Hepatocyte (in vitro differentiated cells): ENCODE results near the gene ULK4. TPM values are rescaled to one million over a fixed set of nuclear protein-coding genes. Genes with fewer than 3 reads are reported as not detected.

Source experiments
- DNase-seq: peaks from one replicate; pipeline ENCODE4 v3.0.0-alpha.2; 2016; ENCODE audit warnings: low spot score
- H2AFZ ChIP-seq: fragments of 200-600 bp; sonication (generic); 2 replicates; pipeline ENCODE4 v1.6.0; 2016; ENCODE audit warnings: antibody characterized with exemption, mild to moderate bottlenecking
- H3K27ac ChIP-seq: fragments of 200-600 bp; sonication (generic); 2 replicates; pipeline ENCODE4 v1.5.1; 2016; ENCODE audit warnings: mild to moderate bottlenecking
- H3K27me3 ChIP-seq: fragments of 200-600 bp; sonication (generic); 2 replicates; pipeline ENCODE4 v1.6.1; 2016
- H3K36me3 ChIP-seq: fragments of 200-600 bp; sonication (generic); replicated peaks from 2 replicates; pipeline ENCODE4 v1.5.1; 2016; ENCODE audit warnings: low read depth; ENCODE audit not compliant: insufficient read depth
- H3K4me1 ChIP-seq: fragments of 200-600 bp; sonication (generic); 2 replicates; pipeline ENCODE4 v1.5.1; 2016; ENCODE audit warnings: mild to moderate bottlenecking, moderate library complexity; ENCODE audit not compliant: insufficient read depth
- H3K4me2 ChIP-seq: fragments of 200-600 bp; sonication (generic); 2 replicates; pipeline ENCODE4 v1.6.0; 2016
- H3K4me3 ChIP-seq: fragments of 200-600 bp; sonication (generic); 2 replicates; pipeline ENCODE4 v1.5.1; 2016; ENCODE audit warnings: mild to moderate bottlenecking
- H3K79me2 ChIP-seq: fragments of 200-600 bp; sonication (generic); 2 replicates; pipeline ENCODE4 v1.6.0; 2017; ENCODE audit warnings: mild to moderate bottlenecking
- H3K9me2 ChIP-seq: fragments of 200-600 bp; sonication (generic); replicated peaks from 2 replicates; pipeline ENCODE4 v1.6.0; 2017; ENCODE audit warnings: mild to moderate bottlenecking; ENCODE audit not compliant: insufficient read depth
- H3K9me3 ChIP-seq: fragments of 200-600 bp; sonication (generic); 2 replicates; pipeline ENCODE4 v1.5.1; 2016; ENCODE audit warnings: low read depth, mild to moderate bottlenecking
- H4K20me1 ChIP-seq: fragments of 200-600 bp; sonication (generic); 2 replicates; pipeline ENCODE4 v1.6.0; 2016; ENCODE audit warnings: mild to moderate bottlenecking; ENCODE audit not compliant: insufficient read depth, poor library complexity, severe bottlenecking
- EZH2 ChIP-seq: fragments of 200-600 bp; sonication (generic); IDR thresholded peaks from 2 replicates; pipeline ENCODE4 v1.6.1; 2016; ENCODE audit warnings: antibody characterized with exemption, mild to moderate bottlenecking, borderline replicate concordance
- EZH2phosphoT487 ChIP-seq: fragments of 200-600 bp; sonication (generic); IDR thresholded peaks from one replicate; pipeline ENCODE4 v1.6.1; 2018; ENCODE audit warnings: antibody characterized with exemption, mild to moderate bottlenecking, low read depth, moderate library complexity; ENCODE audit not compliant: unreplicated experiment, severe bottlenecking
- WGBS: methylation state at CpG from one replicate; pipeline ENCODE4 v1.1.6; 2016; ENCODE audit warnings: low lambda C conversion rate; ENCODE audit errors: missing lambda C conversion rate; 5-methylcytosine and 5-hydroxymethylcytosine counted together
- polyA plus RNA-seq: library from polyadenylated mRNA; unstranded; fragments of >200 nt; fragmentation: Nextera tagmentation; extraction: Ambion mirVana; gene quantifications from 2 replicates; pipeline ENCODE4 v1.2.1, GENCODE V29; 2016
- total RNA-seq: library from RNA; depleted of rRNA; stranded (reverse); fragments of >200 nt; gene quantifications from 2 replicates; pipeline ENCODE4 v1.2.3, GENCODE V29; 2014
- TF ChIP-seq, protein P1 (sequence below): fragments of 200-600 bp; sonication (generic); IDR thresholded peaks from 2 replicates; pipeline ENCODE4 v1.5.1; 2016; ENCODE audit warnings: antibody characterized with exemption, mild to moderate bottlenecking; ENCODE audit not compliant: poor library complexity

Gene ULK4
- total and polyA plus RNA-seq, 2 experiments from 2014 or later, result 3.8 to 9.1 TPM

GRCh38 chr3:41317298-41317697 lies 644.6 kb downstream of the ULK4 start:
- Histone ChIP-seq H3K27me3 (no peaks in the 10 kb centered on the region), H3K9me3 (no peaks in the 10 kb centered on the region), H3K4me1 (peaks cover 9% of the 10 kb centered on the region), H3K4me3 (no peak overlapping the region), H2AFZ (no peak overlapping the region), H3K4me2 (no peak overlapping the region), H3K9me2 (no peaks in the 10 kb centered on the region), H3K79me2 (no peaks in the 10 kb centered on the region), H3K36me3 (no peaks in the 10 kb centered on the region), H3K27ac (peak overlapping the region; percentile 0), H4K20me1 (no peaks in the 10 kb centered on the region)
- TF ChIP-seq, protein P1, sequence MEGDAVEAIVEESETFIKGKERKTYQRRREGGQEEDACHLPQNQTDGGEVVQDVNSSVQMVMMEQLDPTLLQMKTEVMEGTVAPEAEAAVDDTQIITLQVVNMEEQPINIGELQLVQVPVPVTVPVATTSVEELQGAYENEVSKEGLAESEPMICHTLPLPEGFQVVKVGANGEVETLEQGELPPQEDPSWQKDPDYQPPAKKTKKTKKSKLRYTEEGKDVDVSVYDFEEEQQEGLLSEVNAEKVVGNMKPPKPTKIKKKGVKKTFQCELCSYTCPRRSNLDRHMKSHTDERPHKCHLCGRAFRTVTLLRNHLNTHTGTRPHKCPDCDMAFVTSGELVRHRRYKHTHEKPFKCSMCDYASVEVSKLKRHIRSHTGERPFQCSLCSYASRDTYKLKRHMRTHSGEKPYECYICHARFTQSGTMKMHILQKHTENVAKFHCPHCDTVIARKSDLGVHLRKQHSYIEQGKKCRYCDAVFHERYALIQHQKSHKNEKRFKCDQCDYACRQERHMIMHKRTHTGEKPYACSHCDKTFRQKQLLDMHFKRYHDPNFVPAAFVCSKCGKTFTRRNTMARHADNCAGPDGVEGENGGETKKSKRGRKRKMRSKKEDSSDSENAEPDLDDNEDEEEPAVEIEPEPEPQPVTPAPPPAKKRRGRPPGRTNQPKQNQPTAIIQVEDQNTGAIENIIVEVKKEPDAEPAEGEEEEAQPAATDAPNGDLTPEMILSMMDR, result no peak
- TF ChIP-seq EZH2phosphoT487 (no peak), EZH2 (no peak)
- DNase-seq, result no peak
- WGBS, result 98% methylated on average over 6 of the region's 6 CpGs

GRCh38 chr3:41315126-41315525 lies 646.8 kb downstream of the ULK4 start:
- H3K79me2 ChIP-seq, result no peaks in the 10 kb centered on the region
- 77% methylated on average over 2 of the region's 2 CpGs for WGBS

DNA sequence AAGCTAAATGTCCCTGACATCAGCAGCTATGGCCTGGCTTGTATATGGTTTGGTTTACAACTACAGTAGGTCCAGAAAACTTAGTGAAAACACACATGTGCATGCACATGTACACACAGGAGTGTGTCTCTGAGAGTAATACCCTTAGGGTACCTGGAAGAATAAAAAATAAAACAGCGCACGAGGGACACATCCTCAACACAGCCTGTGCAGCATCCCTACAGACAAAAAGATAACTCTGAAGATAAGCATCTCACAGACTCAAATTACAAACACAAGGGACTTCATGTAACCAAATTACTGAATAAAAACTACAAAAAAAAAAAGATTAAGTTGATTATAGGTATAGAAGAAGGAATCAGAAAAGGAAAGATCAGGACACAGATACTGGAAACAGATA lies 653.8 kb downstream of the ULK4 start:
- Histone ChIP-seq H3K9me3 (no peaks in the 10 kb centered on the region), H3K27ac (no peak overlapping the region), H3K79me2 (no peaks in the 10 kb centered on the region), H3K36me3 (no peaks in the 10 kb centered on the region), H3K4me2 (no peak overlapping the region), H2AFZ (no peak overlapping the region), H3K4me1 (no peaks in the 10 kb centered on the region), H4K20me1 (no peaks in the 10 kb centered on the region), H3K27me3 (no peaks in the 10 kb centered on the region), H3K4me3 (no peak overlapping the region), H3K9me2 (no peaks in the 10 kb centered on the region)
- no peak for TF ChIP-seq EZH2
- TF ChIP-seq EZH2phosphoT487, result no peak
- TF ChIP-seq, protein P1, result no peak
- WGBS, result 74% methylated on average over 2 of the region's 2 CpGs
- no peak for DNase-seq

More at GRCh38 chr3:41315126-41315525, 646.8 kb downstream of the ULK4 start:
- Histone ChIP-seq H3K4me2 (no peak overlapping the region), H3K4me3 (no peak overlapping the region), H4K20me1 (no peaks in the 10 kb centered on the region), H3K9me3 (no peaks in the 10 kb centered on the region), H2AFZ (no peak overlapping the region), H3K36me3 (no peaks in the 10 kb centered on the region), H3K9me2 (no peaks in the 10 kb centered on the region), H3K27me3 (no peaks in the 10 kb centered on the region), H3K27ac (no peak overlapping the region), H3K4me1 (peaks cover 9% of the 10 kb centered on the region)
- no peak for DNase-seq
- TF ChIP-seq EZH2 (no peak), EZH2phosphoT487 (no peak)
- TF ChIP-seq, protein P1, result no peak

- Histone ChIP-seq H3K36me3 (no peaks in the 10 kb centered on the region), H3K9me2 (no peaks in the 10 kb centered on the region), H4K20me1 (no peaks in the 10 kb centered on the region), H3K9me3 (no peaks in the 10 kb centered on the region), H3K4me1 (no peaks in the 10 kb centered on the region), H3K27me3 (no peaks in the 10 kb centered on the region), H2AFZ (no peak overlapping the region), H3K27ac (no peak overlapping the region), H3K4me3 (no peak overlapping the region), H3K79me2 (no peaks in the 10 kb centered on the region), H3K4me2 (no peak overlapping the region)
- TF ChIP-seq, protein P1, result no peak
- no peak for TF ChIP-seq EZH2phosphoT487
- no peak for TF ChIP-seq EZH2
- DNase-seq, result no peak
- 85% methylated on average over 2 of the region's 2 CpGs for WGBS
Observed at GRCh38 chr3:41307065-41307464, 654.8 kb downstream of the ULK4 start.
